Measurements from ENCODE around the gene TIGD1.

DNA sequence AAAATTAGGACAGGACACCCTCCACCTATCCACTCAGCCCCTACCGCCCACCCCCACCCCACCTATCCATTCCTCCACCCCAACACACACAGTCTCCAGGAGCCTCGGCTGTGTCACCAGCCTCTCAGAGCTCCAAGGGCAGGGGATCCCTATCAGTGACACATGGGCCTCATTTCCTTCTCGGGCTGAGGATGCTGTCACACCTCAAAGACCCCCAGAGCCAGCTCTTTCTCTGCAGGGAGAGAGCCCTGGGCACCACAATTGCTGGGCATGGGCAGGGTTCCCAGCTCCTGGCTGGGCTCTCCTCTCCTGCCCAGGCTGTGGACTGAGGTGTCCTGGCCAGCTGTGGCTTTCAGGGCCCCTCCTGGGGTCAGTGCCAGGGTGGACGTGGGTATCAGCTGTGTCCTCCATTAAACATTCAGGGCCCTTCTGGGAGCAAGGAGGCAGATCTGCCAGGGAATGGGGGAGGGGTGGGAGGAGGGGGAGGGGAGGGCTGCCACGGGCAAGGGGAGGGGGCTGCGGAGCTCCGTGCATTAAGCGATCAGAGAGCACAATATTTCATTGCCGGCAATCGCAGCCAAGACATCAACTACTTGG lies 48.5 kb downstream of the TIGD1 start:
- TF ChIP-seq, protein P1, sequence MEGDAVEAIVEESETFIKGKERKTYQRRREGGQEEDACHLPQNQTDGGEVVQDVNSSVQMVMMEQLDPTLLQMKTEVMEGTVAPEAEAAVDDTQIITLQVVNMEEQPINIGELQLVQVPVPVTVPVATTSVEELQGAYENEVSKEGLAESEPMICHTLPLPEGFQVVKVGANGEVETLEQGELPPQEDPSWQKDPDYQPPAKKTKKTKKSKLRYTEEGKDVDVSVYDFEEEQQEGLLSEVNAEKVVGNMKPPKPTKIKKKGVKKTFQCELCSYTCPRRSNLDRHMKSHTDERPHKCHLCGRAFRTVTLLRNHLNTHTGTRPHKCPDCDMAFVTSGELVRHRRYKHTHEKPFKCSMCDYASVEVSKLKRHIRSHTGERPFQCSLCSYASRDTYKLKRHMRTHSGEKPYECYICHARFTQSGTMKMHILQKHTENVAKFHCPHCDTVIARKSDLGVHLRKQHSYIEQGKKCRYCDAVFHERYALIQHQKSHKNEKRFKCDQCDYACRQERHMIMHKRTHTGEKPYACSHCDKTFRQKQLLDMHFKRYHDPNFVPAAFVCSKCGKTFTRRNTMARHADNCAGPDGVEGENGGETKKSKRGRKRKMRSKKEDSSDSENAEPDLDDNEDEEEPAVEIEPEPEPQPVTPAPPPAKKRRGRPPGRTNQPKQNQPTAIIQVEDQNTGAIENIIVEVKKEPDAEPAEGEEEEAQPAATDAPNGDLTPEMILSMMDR (IDR thresholded peaks at IDR 0.05) = no peak
- TF ChIP-seq EP300 (IDR thresholded peaks at IDR 0.05) (no peak), POLR2AphosphoS5 (IDR thresholded peaks at IDR 0.05) (no peak), POLR2A (IDR thresholded peaks at IDR 0.05) (no peak)
